Thyroid gland (tissue), 4 donors: ENCODE data around the gene JOSD2.

ENCODE experiments used
- POLR2A ChIP-seq, 2 donors: fragments of 450-650 bp; IDR thresholded peaks; one replicate each; pipeline ENCODE4 v1.6.1; 2017; ENCODE audit warnings: antibody characterized with exemption in 2 of 2, mild to moderate bottlenecking in 2 of 2, moderate library complexity in 1 of 2
- TF ChIP-seq, protein P1 (sequence below), 6 experiments: fragments of 200-600 bp in 3 of 6; fragments of 450-650 bp in 3 of 6; sonication (generic) in 3 of 6; IDR thresholded peaks; one replicate each; pipeline ENCODE4 v1.5.1; 2016 to 2019; ENCODE audit warnings: antibody characterized with exemption in 6 of 6, mild to moderate bottlenecking in 2 of 6, inconsistent platforms in 1 of 6, moderate library complexity in 1 of 6

DNA sequence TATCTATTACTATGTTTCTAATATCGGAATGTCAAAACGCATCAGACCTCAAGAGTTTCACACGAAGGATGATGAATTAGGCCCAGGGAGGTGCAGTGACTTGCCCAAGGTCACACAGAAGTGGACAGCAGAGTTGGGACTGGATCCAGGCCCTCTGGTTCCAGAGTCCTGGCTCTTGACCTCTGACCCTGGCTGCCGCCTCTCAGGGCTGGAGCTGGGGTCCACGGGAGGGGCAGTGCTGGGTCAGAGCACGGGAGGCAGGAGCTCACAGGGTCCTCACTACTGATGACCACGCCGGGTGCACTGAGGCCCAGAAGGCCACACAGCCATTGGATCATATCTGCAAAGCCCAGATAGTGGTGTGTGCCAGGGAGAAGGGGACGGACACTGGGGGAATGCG lies 11.9 kb upstream of the JOSD2 start:
- TF ChIP-seq, protein P1, sequence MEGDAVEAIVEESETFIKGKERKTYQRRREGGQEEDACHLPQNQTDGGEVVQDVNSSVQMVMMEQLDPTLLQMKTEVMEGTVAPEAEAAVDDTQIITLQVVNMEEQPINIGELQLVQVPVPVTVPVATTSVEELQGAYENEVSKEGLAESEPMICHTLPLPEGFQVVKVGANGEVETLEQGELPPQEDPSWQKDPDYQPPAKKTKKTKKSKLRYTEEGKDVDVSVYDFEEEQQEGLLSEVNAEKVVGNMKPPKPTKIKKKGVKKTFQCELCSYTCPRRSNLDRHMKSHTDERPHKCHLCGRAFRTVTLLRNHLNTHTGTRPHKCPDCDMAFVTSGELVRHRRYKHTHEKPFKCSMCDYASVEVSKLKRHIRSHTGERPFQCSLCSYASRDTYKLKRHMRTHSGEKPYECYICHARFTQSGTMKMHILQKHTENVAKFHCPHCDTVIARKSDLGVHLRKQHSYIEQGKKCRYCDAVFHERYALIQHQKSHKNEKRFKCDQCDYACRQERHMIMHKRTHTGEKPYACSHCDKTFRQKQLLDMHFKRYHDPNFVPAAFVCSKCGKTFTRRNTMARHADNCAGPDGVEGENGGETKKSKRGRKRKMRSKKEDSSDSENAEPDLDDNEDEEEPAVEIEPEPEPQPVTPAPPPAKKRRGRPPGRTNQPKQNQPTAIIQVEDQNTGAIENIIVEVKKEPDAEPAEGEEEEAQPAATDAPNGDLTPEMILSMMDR (IDR thresholded peaks at IDR 0.05), result no peak
- TF ChIP-seq POLR2A (IDR thresholded peaks at IDR 0.05), result no peak
